Heart left ventricle (tissue), 13 donors: ENCODE results near the gene SSBP2.
"Not testable (repeated sequence)": the region's sequence is repeated elsewhere in the genome, so short reads cannot be mapped to it uniquely, and the experiment has no call there.

ENCODE experiments used
- CTCF ChIP-seq, 12 donors: fragments of 200-600 bp; sonication (generic) in 4 of 12; IDR thresholded peaks; one replicate each; pipeline versions ENCODE4 v1.5.0 to v1.8.0; 2018 to 2022; ENCODE audit warnings: antibody characterized with exemption in 12 of 12, mild to moderate bottlenecking in 5 of 12
- POLR2A ChIP-seq, 2 donors: fragments of 450-650 bp; IDR thresholded peaks; one replicate each; pipeline ENCODE4 v1.6.1; 2017; ENCODE audit warnings: antibody characterized with exemption in 2 of 2, mild to moderate bottlenecking in 2 of 2, moderate library complexity in 2 of 2
- donor health status: ischemic (EF 13 %, LVEDD 7.1; RV severe dilation, severe dysfunction).
- donor health status: DM: no; HTN: yes; CAD: no.
- donor health status: DM: no; HTN: no; CAD: no.
- donor health status: ischemic (EF 25% LVEDD 6.9; RV normal size, moderate dysfunction).
- donor health status: ischemic (EF 25% LVEDD 5.7; RV mildly dilated, moderate dysfunction).
- donor health status: ischemic (EF 35%, LVEDD 5.7; RV mildly dilated, moderate dysfunction).
- donor health status: nonischemic (EF 11% LVEDD 7.7; RV severe dilation, severe dysfunction).
- donor health status: DM: yes; HTN: yes; CAD: no.
- donor health status: PGD.
- donor health status: ischemic (EF 29% LVEDD 5.4; RV normal size, mild dysfunction).
- donor health status: nonischemic (EF 23%, LVEDD 6.1; RV moderate dilation, normal function).

GRCh38 chr5:81473395-81473794 is 277.5 kb downstream of the SSBP2 start:
- TF ChIP-seq CTCF, POLR2A (IDR thresholded peaks at IDR 0.05): not testable (repeated sequence)
